DOHH2 (cell line): ENCODE results near the gene NOC4L.

ENCODE experiments used
- H3F3A ChIP-seq: fragments of 200-600 bp; sonication (generic), shearing (Covaris generic); 2 replicates; pipeline ENCODE4 v1.6.0; 2016; ENCODE audit warnings: antibody characterized with exemption, mild to moderate bottlenecking; ENCODE audit not compliant: control insufficient read depth, insufficient read depth
- H3K27ac ChIP-seq: fragments of 200-600 bp; sonication (generic); 2 replicates; pipeline ENCODE4 v1.5.1; 2014; ENCODE audit warnings: low read depth, mild to moderate bottlenecking, low read length, moderate library complexity
- H3K27me3 ChIP-seq: fragments of 200-600 bp; sonication (generic); 2 replicates; pipeline ENCODE4 v1.6.1; 2014; ENCODE audit warnings: mild to moderate bottlenecking, low read length, mixed read lengths; ENCODE audit not compliant: control insufficient read depth
- H3K36me3 ChIP-seq: fragments of 200-600 bp; sonication (generic); 2 replicates; pipeline ENCODE4 v1.6.1; 2014; ENCODE audit warnings: mild to moderate bottlenecking, low read length, moderate library complexity, mixed read lengths; ENCODE audit not compliant: control insufficient read depth
- H3K4me1 ChIP-seq: fragments of 200-600 bp; sonication (generic); 2 replicates; pipeline ENCODE4 v1.6.1; 2014; ENCODE audit warnings: mild to moderate bottlenecking, low read length, mixed read lengths; ENCODE audit not compliant: control insufficient read depth
- H3K4me2 ChIP-seq: fragments of 200-600 bp; sonication (generic); 2 replicates; pipeline ENCODE4 v1.6.0; 2014; ENCODE audit warnings: mild to moderate bottlenecking, low read length, moderate library complexity
- H3K4me3 ChIP-seq: fragments of 200-600 bp; sonication (generic); 2 replicates; pipeline ENCODE4 v1.5.1; 2014; ENCODE audit warnings: mild to moderate bottlenecking, low read length, mixed read lengths
- H3K79me2 ChIP-seq: fragments of 200-600 bp; sonication (generic); 2 replicates; pipeline ENCODE4 v1.6.1; 2014; ENCODE audit warnings: mild to moderate bottlenecking, low read length, mixed read lengths; ENCODE audit not compliant: control insufficient read depth
- H3K9me2 ChIP-seq: fragments of 200-600 bp; sonication (generic); replicated peaks from 2 replicates; pipeline ENCODE4 v1.6.1; 2014; ENCODE audit warnings: mild to moderate bottlenecking, low read length, mixed read lengths; ENCODE audit not compliant: control insufficient read depth
- H3K9me3 ChIP-seq: fragments of 200-600 bp; sonication (generic); 2 replicates; pipeline ENCODE4 v1.6.1; 2014; ENCODE audit warnings: antibody characterized with exemption, low read length, mixed read lengths; ENCODE audit not compliant: control insufficient read depth, insufficient read depth
- H4K20me1 ChIP-seq: fragments of 200-600 bp; sonication (generic); 2 replicates; pipeline ENCODE4 v1.6.0; 2014; ENCODE audit warnings: low read depth, mild to moderate bottlenecking, antibody characterized with exemption, low read length, moderate library complexity; ENCODE audit not compliant: control insufficient read depth, insufficient read depth
- EZH2phosphoT487 ChIP-seq: fragments of 200-600 bp; sonication (generic); IDR thresholded peaks from 2 replicates; pipeline ENCODE4 v1.6.1; 2017; ENCODE audit warnings: borderline replicate concordance, mild to moderate bottlenecking, antibody characterized with exemption, low read length, moderate library complexity, mixed read lengths
- TF ChIP-seq, protein P1 (sequence below): fragments of 200-600 bp; sonication (generic); IDR thresholded peaks from one replicate; pipeline ENCODE4 v1.5.1; 2014; ENCODE audit warnings: antibody characterized with exemption, mild to moderate bottlenecking, low read depth, low read length; ENCODE audit not compliant: poor library complexity, severe bottlenecking

NOC4L gene

DNA sequence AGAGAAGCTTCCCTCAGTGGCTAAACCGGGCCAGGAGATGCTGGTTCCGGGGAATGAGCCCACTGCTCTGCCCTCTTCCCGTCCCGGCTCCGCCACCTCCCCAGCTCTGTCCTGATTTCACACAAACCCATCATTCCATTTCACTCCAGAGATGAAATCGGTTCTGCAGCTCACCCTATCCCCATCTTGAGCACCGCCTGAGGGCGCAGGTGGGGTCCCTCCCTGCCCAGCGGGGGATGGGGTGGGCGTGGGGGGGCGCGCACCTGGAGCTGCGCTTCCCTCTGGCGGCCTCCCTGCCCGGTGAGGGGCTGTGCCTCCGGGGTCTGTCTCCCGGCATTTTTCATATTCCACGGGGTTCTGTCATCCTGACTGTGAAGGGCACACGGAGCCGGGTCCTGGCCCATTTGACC, 44.7 kb downstream of the NOC4L start:
- Histone ChIP-seq H3K79me2 (no peaks in the 10 kb centered on the region), H3K4me2 (peak overlapping the region; percentile 71), H3K4me1 (peaks cover 14% of the 10 kb centered on the region), H3K9me2 (no peaks in the 10 kb centered on the region), H3K4me3 (peak overlapping the region; percentile 67), H3K27ac (no peak overlapping the region), H4K20me1 (no peaks in the 10 kb centered on the region), H3K27me3 (peaks cover 19% of the 10 kb centered on the region), H3K9me3 (peaks cover 8% of the 10 kb centered on the region; the same call in 1 of the 2 replicates), H3F3A (no peaks in the 10 kb centered on the region), H3K36me3 (no peaks in the 10 kb centered on the region)
- TF ChIP-seq, protein P1, sequence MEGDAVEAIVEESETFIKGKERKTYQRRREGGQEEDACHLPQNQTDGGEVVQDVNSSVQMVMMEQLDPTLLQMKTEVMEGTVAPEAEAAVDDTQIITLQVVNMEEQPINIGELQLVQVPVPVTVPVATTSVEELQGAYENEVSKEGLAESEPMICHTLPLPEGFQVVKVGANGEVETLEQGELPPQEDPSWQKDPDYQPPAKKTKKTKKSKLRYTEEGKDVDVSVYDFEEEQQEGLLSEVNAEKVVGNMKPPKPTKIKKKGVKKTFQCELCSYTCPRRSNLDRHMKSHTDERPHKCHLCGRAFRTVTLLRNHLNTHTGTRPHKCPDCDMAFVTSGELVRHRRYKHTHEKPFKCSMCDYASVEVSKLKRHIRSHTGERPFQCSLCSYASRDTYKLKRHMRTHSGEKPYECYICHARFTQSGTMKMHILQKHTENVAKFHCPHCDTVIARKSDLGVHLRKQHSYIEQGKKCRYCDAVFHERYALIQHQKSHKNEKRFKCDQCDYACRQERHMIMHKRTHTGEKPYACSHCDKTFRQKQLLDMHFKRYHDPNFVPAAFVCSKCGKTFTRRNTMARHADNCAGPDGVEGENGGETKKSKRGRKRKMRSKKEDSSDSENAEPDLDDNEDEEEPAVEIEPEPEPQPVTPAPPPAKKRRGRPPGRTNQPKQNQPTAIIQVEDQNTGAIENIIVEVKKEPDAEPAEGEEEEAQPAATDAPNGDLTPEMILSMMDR = no peak
- no peak for TF ChIP-seq EZH2phosphoT487

DNA sequence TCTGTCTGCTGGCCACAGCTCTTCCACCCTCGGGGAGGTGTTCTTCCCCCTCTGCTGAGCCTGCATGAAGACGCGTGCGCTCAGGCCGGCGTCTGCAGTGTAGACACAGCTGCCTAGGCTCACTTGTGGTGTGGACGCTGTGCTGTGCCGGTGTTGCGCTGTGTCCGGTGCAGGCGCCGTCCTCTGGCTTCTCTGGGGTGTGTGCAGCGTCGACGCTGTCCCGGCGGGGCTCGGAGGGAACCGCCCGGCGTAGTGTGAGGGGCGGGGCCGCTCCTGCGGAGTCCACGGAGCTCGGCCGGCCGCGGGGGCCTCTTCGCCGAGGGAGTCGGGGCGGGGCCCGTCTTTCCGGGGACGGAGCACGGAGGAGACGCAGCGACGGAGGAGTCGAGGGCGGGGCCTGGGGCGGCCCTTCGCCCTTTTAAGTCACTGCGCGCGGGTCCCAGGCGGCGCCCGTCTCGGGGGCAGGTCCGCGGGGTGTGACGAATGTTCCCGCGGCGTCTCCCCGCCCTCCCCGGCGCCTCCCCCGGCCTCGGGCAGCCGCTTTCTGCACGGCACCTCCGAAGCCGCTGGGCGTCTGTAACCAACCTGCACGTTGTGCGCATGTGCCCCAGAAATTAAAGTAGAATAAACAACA, 45.2 kb downstream of the NOC4L start:
- H3K36me3 ChIP-seq = no peaks in the 10 kb centered on the region
- H3K9me2 ChIP-seq = no peaks in the 10 kb centered on the region
- peaks cover 19% of the 10 kb centered on the region for H3K27me3 ChIP-seq
- peak overlapping the region; percentile 67 for H3K4me3 ChIP-seq
- TF ChIP-seq, protein P1 = no peak
- H3K9me3 ChIP-seq = peaks cover 14% of the 10 kb centered on the region; the same call in 1 of the 2 replicates
- H3F3A ChIP-seq = no peaks in the 10 kb centered on the region
- no peaks in the 10 kb centered on the region for H4K20me1 ChIP-seq
- H3K4me1 ChIP-seq = peaks cover 14% of the 10 kb centered on the region
- H3K4me2 ChIP-seq = peak overlapping the region; percentile 71
- H3K79me2 ChIP-seq = no peaks in the 10 kb centered on the region
- H3K27ac ChIP-seq = no peak overlapping the region

DNA sequence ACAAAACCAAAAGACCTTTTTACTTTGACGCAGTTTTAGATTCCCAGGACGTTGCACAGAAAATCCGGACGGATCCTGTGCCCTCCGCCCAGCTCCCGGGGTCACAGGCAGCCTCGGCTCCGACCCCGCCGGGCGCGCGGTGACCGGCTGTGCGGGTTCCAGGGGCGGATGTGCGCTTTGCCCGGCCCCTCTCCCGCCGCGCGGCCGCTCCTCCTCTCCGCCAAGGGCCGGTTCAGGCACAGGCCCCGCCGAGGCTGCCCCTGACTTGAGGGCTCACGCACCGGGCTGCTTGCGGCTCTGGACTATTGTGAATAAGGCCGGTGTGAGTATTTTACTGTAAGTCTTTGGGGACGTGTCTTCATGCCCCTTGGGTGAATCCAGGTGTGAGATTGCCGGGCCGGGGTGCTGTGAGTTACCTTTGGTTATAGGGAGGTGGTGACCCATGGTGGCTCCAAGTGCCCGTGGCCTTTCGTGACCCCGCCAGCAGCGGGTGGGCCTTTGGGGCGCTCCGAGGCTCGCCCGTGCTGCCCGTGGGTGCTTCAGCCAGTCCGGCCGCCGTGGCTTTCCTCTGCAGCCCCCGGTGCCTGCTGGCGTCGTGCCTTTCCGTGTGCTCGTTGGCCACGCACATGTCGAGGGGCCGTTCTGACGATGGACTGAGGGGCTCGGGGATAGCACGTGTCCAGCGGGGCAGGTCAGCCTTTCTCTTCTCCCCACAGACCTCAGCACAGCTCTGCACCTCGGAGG, 45.9 kb downstream of the NOC4L start:
- Histone ChIP-seq H3K79me2 (no peaks in the 10 kb centered on the region), H3K9me3 (peaks cover 14% of the 10 kb centered on the region; the same call in 1 of the 2 replicates), H3K27me3 (peaks cover 19% of the 10 kb centered on the region), H3K36me3 (no peaks in the 10 kb centered on the region), H3K4me2 (peak overlapping the region; percentile 71), H4K20me1 (no peaks in the 10 kb centered on the region), H3F3A (no peaks in the 10 kb centered on the region), H3K27ac (no peak overlapping the region), H3K4me3 (peak overlapping the region; percentile 67), H3K4me1 (peaks cover 14% of the 10 kb centered on the region), H3K9me2 (no peaks in the 10 kb centered on the region)
- TF ChIP-seq, protein P1 = no peak
- TF ChIP-seq EZH2phosphoT487 = no peak
